ENCODE measurements around the gene PTPRE. TPM values are rescaled to one million over a fixed set of nuclear protein-coding genes. Genes with fewer than 3 reads are reported as not detected.

PTPRE gene
- total RNA-seq, 3 donors from 2014 or later: 11.8 to 42.9 (median 25.6) TPM

- intact Hi-C loops (cut with DNase I; ENCODE audit: low total_unique reads): no loop called here
- no peak for DNase-seq (ENCODE audit: low spot score in 2 of 2)
These were observed 91.0 kb downstream of the PTPRE start for GRCh38 chr10:127997937-127998336.

GRCh38 chr10:127998501-127999144 lies 91.7 kb downstream of the PTPRE start:
- no peak for DNase-seq (ENCODE audit: low spot score in 2 of 2)
- Histone ChIP-seq H3K4me1 (no peaks in the 10 kb centered on the region), H3K27me3 (no peaks in the 10 kb centered on the region), H3K4me3 (no peak overlapping the region), H3K36me3 (no peaks in the 10 kb centered on the region), H3K27ac (peak overlapping the region in 1 of 2 donors; percentile 69), H3K9me3 (no peaks in the 10 kb centered on the region)
- intact Hi-C loops (cut with DNase I; ENCODE audit: low total_unique reads): no loop called here
- TF ChIP-seq POLR2AphosphoS5 (IDR thresholded peaks at IDR 0.05) (no peak), POLR2A (IDR thresholded peaks at IDR 0.05) (no peak), CTCF (IDR thresholded peaks at IDR 0.05) (no peak)

More at GRCh38 chr10:127997937-127998336, 91.0 kb downstream of the PTPRE start:
- Histone ChIP-seq H3K27me3 (no peaks in the 10 kb centered on the region), H3K27ac (peak overlapping the region in 1 of 2 donors; percentile 69), H3K36me3 (no peaks in the 10 kb centered on the region), H3K4me3 (no peak overlapping the region), H3K4me1 (no peaks in the 10 kb centered on the region), H3K9me3 (no peaks in the 10 kb centered on the region)
- no peak for TF ChIP-seq POLR2AphosphoS5 (IDR thresholded peaks at IDR 0.05)
- no peak for TF ChIP-seq CTCF (IDR thresholded peaks at IDR 0.05)
- no peak for TF ChIP-seq POLR2A (IDR thresholded peaks at IDR 0.05)

- no peaks in the 10 kb centered on the region for H3K27me3 ChIP-seq
- H3K36me3 ChIP-seq: no peaks in the 10 kb centered on the region
- H3K9me3 ChIP-seq: no peaks in the 10 kb centered on the region
- DNase-seq (ENCODE audit: low spot score in 2 of 2): no peak
- intact Hi-C loops (cut with DNase I; ENCODE audit: low total_unique reads): no loop called here
- H3K4me3 ChIP-seq: no peak overlapping the region
- peak overlapping the region in 1 of 2 donors; percentile 25 for H3K27ac ChIP-seq
- no peaks in the 10 kb centered on the region for H3K4me1 ChIP-seq
- no peak for TF ChIP-seq POLR2A (IDR thresholded peaks at IDR 0.05)
- TF ChIP-seq POLR2AphosphoS5 (IDR thresholded peaks at IDR 0.05): no peak
- no peak for TF ChIP-seq CTCF (IDR thresholded peaks at IDR 0.05)
These were observed 92.6 kb downstream of the PTPRE start for GRCh38 chr10:127999297-128000129.

- TF ChIP-seq POLR2AphosphoS5 (IDR thresholded peaks at IDR 0.05): no peak
- no peak for TF ChIP-seq POLR2A (IDR thresholded peaks at IDR 0.05)
- TF ChIP-seq CTCF (IDR thresholded peaks at IDR 0.05): no peak
- Histone ChIP-seq H3K36me3 (no peaks in the 10 kb centered on the region), H3K4me3 (no peak overlapping the region), H3K27ac (peak overlapping the region in 1 of 2 donors; percentile 1), H3K9me3 (no peaks in the 10 kb centered on the region), H3K4me1 (no peaks in the 10 kb centered on the region), H3K27me3 (no peaks in the 10 kb centered on the region)
- no peak for DNase-seq (ENCODE audit: low spot score in 2 of 2)
- intact Hi-C loops (cut with DNase I; ENCODE audit: low total_unique reads): no loop called here
These were observed 93.8 kb downstream of the PTPRE start for GRCh38 chr10:128000471-128001362.

Data from breast epithelium (tissue), 4 donors.